IMR-90 (cell line): ENCODE measurements around the gene AGAP1. TPM values are rescaled to one million over a fixed set of nuclear protein-coding genes. Genes with fewer than 3 reads are reported as not detected.

Experiments used
- ATAC-seq: fragments of 200-7000 bp; cut with Tn5 transposase; 2 replicates; pipeline ENCODE4 v1.9.1; 2020; ENCODE audit warnings: low read depth, mild to moderate bottlenecking, moderate library complexity
- BruUV-seq: library from RNA; stranded (reverse); fragments of 400-500 nt; replicated peaks from 2 replicates; lab custom pipeline; 2021; lab: Mats Ljungman, UMichigan
- CTCF ChIA-PET: fragments of 300-600 bp; formaldehyde crosslinking; extraction: SDS; loops from one replicate; lab custom pipeline; 2021; ENCODE audit warnings: antibody characterized with exemption; lab: Yijun Ruan, JAX
- POLR2A ChIA-PET: fragments of 300-600 bp; sonication (Branson Sonifier 250); formaldehyde crosslinking; loops from one replicate; lab custom pipeline; 2022; ENCODE audit warnings: antibody characterized with exemption; ENCODE audit not compliant: unreplicated experiment; lab: Charles Lee
- DNase-seq: peaks from one replicate; pipeline ENCODE4 v3.0.0; 2013
- H2AFZ ChIP-seq: replicated peaks from 2 replicates; pipeline ENCODE3; 2013; ENCODE audit warnings: low read length, mild to moderate bottlenecking; ENCODE audit not compliant: poor library complexity
- H2AK5ac ChIP-seq: 2 replicates; pipeline ENCODE4 v1.6.1; 2013; ENCODE audit warnings: low read depth, low read length, inconsistent platforms
- H2AK9ac ChIP-seq: replicated peaks from 2 replicates; pipeline ENCODE3; 2013; ENCODE audit warnings: mild to moderate bottlenecking, low read depth, low read length, moderate library complexity; ENCODE audit not compliant: poor library complexity
- H2BK120ac ChIP-seq: 2 replicates; pipeline ENCODE4 v1.6.1; 2013; ENCODE audit warnings: low read depth, low read length, inconsistent platforms
- H2BK15ac ChIP-seq: 3 replicates; pipeline ENCODE4 v1.6.1; 2013; ENCODE audit warnings: low read depth, low read length, inconsistent platforms
- H2BK20ac ChIP-seq: 2 replicates; pipeline ENCODE4 v1.6.1; 2013; ENCODE audit warnings: low read depth, mild to moderate bottlenecking, inconsistent platforms, low read length, moderate library complexity
- H2BK5ac ChIP-seq: 2 replicates; pipeline ENCODE4 v1.6.1; 2013; ENCODE audit warnings: mild to moderate bottlenecking, low read depth, low read length, inconsistent platforms; ENCODE audit not compliant: poor library complexity, severe bottlenecking
- H3K14ac ChIP-seq: replicated peaks from 2 replicates; pipeline ENCODE4 v1.6.1; 2013; ENCODE audit warnings: low read depth, low read length, inconsistent platforms
- H3K18ac ChIP-seq: 2 replicates; pipeline ENCODE4 v1.6.1; 2013; ENCODE audit warnings: low read depth, low read length, control low read depth
- H3K23ac ChIP-seq: 2 replicates; pipeline ENCODE4 v1.6.1; 2013; ENCODE audit warnings: low read depth, low read length, inconsistent platforms
- H3K27ac ChIP-seq: 2 replicates; pipeline ENCODE4 v1.5.1; 2013; ENCODE audit warnings: mild to moderate bottlenecking, control low read depth, low read length; ENCODE audit not compliant: insufficient read depth
- H3K27me3 ChIP-seq: 2 replicates; pipeline ENCODE4 v1.6.1; 2013; ENCODE audit warnings: low read length; ENCODE audit not compliant: control insufficient read depth, insufficient read depth
- H3K36me3 ChIP-seq: 2 replicates; pipeline ENCODE4 v1.6.1; 2013; ENCODE audit warnings: low read length, mixed read lengths; ENCODE audit not compliant: control insufficient read depth, insufficient read depth
- H3K4ac ChIP-seq: 2 replicates; pipeline ENCODE4 v1.6.1; 2013; ENCODE audit warnings: low read depth, low read length, inconsistent platforms
- H3K4me1 ChIP-seq: 2 replicates; pipeline ENCODE4 v1.6.1; 2013; ENCODE audit warnings: low read length, mixed read lengths; ENCODE audit not compliant: control insufficient read depth, insufficient read depth
- H3K4me2 ChIP-seq: 2 replicates; pipeline ENCODE4 v1.6.1; 2013; ENCODE audit warnings: low read depth, mild to moderate bottlenecking, control low read depth, low read length, moderate library complexity
- H3K4me3 ChIP-seq: 2 replicates; pipeline ENCODE4 v1.5.1; 2013; ENCODE audit warnings: low read depth, mild to moderate bottlenecking, control low read depth, low read length, moderate library complexity; ENCODE audit not compliant: insufficient read depth
- H3K56ac ChIP-seq: 2 replicates; pipeline ENCODE4 v1.6.1; 2013; ENCODE audit warnings: low read length, inconsistent platforms; ENCODE audit not compliant: insufficient read depth; ENCODE audit errors: extremely low read depth
- H3K79me1 ChIP-seq, 2 experiments: 2 replicates each; pipeline ENCODE4 v1.6.1; 2013; ENCODE audit warnings: low read length in 2 of 2, inconsistent platforms in 1 of 2, low read depth in 1 of 2
- H3K9ac ChIP-seq: 2 replicates; pipeline ENCODE4 v1.6.1; 2013; ENCODE audit warnings: low read depth, low read length, control low read depth
- H3K9me1 ChIP-seq: 2 replicates; pipeline ENCODE4 v1.6.1; 2013; ENCODE audit warnings: low read length, inconsistent platforms; ENCODE audit not compliant: insufficient read depth
- H3K9me3 ChIP-seq: 2 replicates; pipeline ENCODE4 v1.6.1; 2013; ENCODE audit warnings: low read length; ENCODE audit not compliant: control insufficient read depth, insufficient read depth
- H4K20me1 ChIP-seq: 2 replicates; pipeline ENCODE4 v1.6.1; 2013; ENCODE audit warnings: low read length, inconsistent platforms; ENCODE audit not compliant: insufficient read depth
- H4K5ac ChIP-seq: 2 replicates; pipeline ENCODE4 v1.6.1; 2013; ENCODE audit warnings: mild to moderate bottlenecking, low read depth, low read length, control low read depth
- H4K8ac ChIP-seq, 2 experiments: 2 replicates each; pipeline ENCODE4 v1.6.1; 2013; ENCODE audit warnings: low read depth in 2 of 2, low read length in 2 of 2, control low read depth in 1 of 2, inconsistent platforms in 1 of 2
- H4K91ac ChIP-seq: 2 replicates; pipeline ENCODE4 v1.6.1; 2013; ENCODE audit warnings: low read depth, low read length, inconsistent platforms; ENCODE audit not compliant: insufficient read depth
- BHLHE40 ChIP-seq: fragments of 150-350 bp; IDR thresholded peaks from 2 replicates; pipeline ENCODE4 v1.6.1; 2016; ENCODE audit warnings: mild to moderate bottlenecking, low read depth, low read length
- ELK1 ChIP-seq: fragments of 150-350 bp; IDR thresholded peaks from 2 replicates; pipeline ENCODE4 v1.6.1; 2016; ENCODE audit warnings: low read depth, mild to moderate bottlenecking, low read length, moderate library complexity, borderline replicate concordance
- FOS ChIP-seq: fragments of 150-350 bp; IDR thresholded peaks from 2 replicates; pipeline ENCODE4 v1.6.1; 2016; ENCODE audit warnings: low read depth, low read length
- MAZ ChIP-seq: IDR thresholded peaks from 2 replicates; pipeline ENCODE4 v1.6.1; 2012; ENCODE audit warnings: low read depth, mild to moderate bottlenecking, low read length, improper control_type of control experiment, moderate library complexity, borderline replicate concordance
- MXI1 ChIP-seq: IDR thresholded peaks from 2 replicates; pipeline ENCODE4 v1.6.1; 2012; ENCODE audit warnings: low read depth, mild to moderate bottlenecking, low read length, moderate library complexity, borderline replicate concordance
- RAD21 ChIP-seq: IDR thresholded peaks from 2 replicates; pipeline ENCODE4 v1.6.1; 2012; ENCODE audit warnings: low read length, improper control_type of control experiment
- RCOR1 ChIP-seq: IDR thresholded peaks from 2 replicates; pipeline ENCODE4 v1.6.1; 2012; ENCODE audit warnings: mild to moderate bottlenecking, low read length, improper control_type of control experiment; ENCODE audit not compliant: insufficient replicate concordance
- SMC3 ChIP-seq: fragments of 150-350 bp; IDR thresholded peaks from 2 replicates; pipeline ENCODE4 v1.6.1; 2016; ENCODE audit warnings: low read depth, mild to moderate bottlenecking, antibody characterized with exemption, low read length, moderate library complexity
- USF2 ChIP-seq: fragments of 150-350 bp; IDR thresholded peaks from 2 replicates; pipeline ENCODE4 v1.6.1; 2017; ENCODE audit warnings: mild to moderate bottlenecking, antibody characterized with exemption, low read length, low read depth
- WGBS, 2 experiments: methylation state at CpG; one replicate each; pipeline versions ENCODE4 v1.1.5 to v1.1.7; 2013; ENCODE audit warnings: missing lambda C conversion rate in 2 of 2; ENCODE audit not compliant: insufficient read length in 1 of 2; ENCODE audit errors: extremely low coverage in 2 of 2; 5-methylcytosine and 5-hydroxymethylcytosine counted together
- dilution Hi-C: fragments of 300-500 bp; cut with HindIII; formaldehyde crosslinking; loops from one replicate; pipeline ENCODE4 v1.14.3; 2018; ENCODE audit warnings: low sequenced_read_pairs; ENCODE audit not compliant: unreplicated experiment
- in situ Hi-C: fragments of 300-500 bp; cut with MboI; formaldehyde crosslinking; loops from 3 replicates; pipeline ENCODE4 v1.14.3; 2019; ENCODE audit warnings: low sequenced_read_pairs, inconsistent platforms, mixed read lengths
- intact Hi-C: fragments of 100-400 bp; cut with micrococcal nuclease; formaldehyde crosslinking; loops from 2 replicates; pipeline ENCODE4 v1.10.0; 2022
- polyA plus RNA-seq, 3 experiments: library from polyadenylated mRNA; depleted of rRNA; stranded (reverse); fragments of >200 nt; gene quantifications; 2 replicates each; pipeline ENCODE4 v1.2.3, GENCODE V29; 2012; ENCODE audit warnings: low replicate concordance in 1 of 3
- total RNA-seq: library from RNA; depleted of rRNA; stranded (reverse); fragments of >200 nt; gene quantifications from 2 replicates; pipeline ENCODE4 v1.2.3, GENCODE V29; 2012

AGAP1 gene
- total and polyA plus RNA-seq, 2 of the 4 experiments (the other 2 are of a cell fraction) = 15.1 to 16.4 TPM

- no peak for TF ChIP-seq RCOR1
Observed at GRCh38 chr2:235533616-235534385, 40.0 kb downstream of the AGAP1 start (continued).

GRCh38 chr2:235534678-235535422 lies 41.0 kb downstream of the AGAP1 start:
- Histone ChIP-seq H2BK15ac (no peak overlapping the region), H4K20me1 (peaks cover 79% of the 10 kb centered on the region), H4K5ac (no peak overlapping the region), H2BK5ac (no peak overlapping the region), H3K4ac (no peak overlapping the region), H2AFZ (no peak overlapping the region), H3K4me2 (no peak overlapping the region), H3K9me1 (peaks cover 4% of the 10 kb centered on the region), H3K9me3 (peaks cover 2% of the 10 kb centered on the region; the same call in 1 of the 2 replicates), H2BK20ac (no peak overlapping the region), H4K8ac (no peak overlapping the region), H2AK9ac (no peak overlapping the region), H2AK5ac (no peak overlapping the region), H3K18ac (no peak overlapping the region), H3K9ac (no peak overlapping the region), H3K27me3 (no peaks in the 10 kb centered on the region), H3K14ac (no peak overlapping the region), H3K56ac (no peak overlapping the region), H3K79me1 (peaks cover 24 to 65% of the 10 kb centered on the region in 2 experiments), H4K91ac (no peak overlapping the region), H3K4me3 (no peak overlapping the region), H3K27ac (no peak overlapping the region), H3K23ac (no peak overlapping the region), H3K36me3 (no peaks in the 10 kb centered on the region), H3K4me1 (no peaks in the 10 kb centered on the region), H2BK120ac (no peak overlapping the region)
- ChIA-PET CTCF (no interaction called here), POLR2A (no interaction called here)
- no peak for TF ChIP-seq USF2
- TF ChIP-seq MAZ = no peak
- TF ChIP-seq SMC3 = no peak
- TF ChIP-seq BHLHE40 = no peak
- no peak for TF ChIP-seq ELK1
- no peak for TF ChIP-seq FOS
- no peak for TF ChIP-seq MXI1
- TF ChIP-seq RAD21 = no peak
- WGBS, 2 experiments = 96% methylated on average over 12 of the region's 32 CpGs; no CpG with 5 or more reads in 1 of the 2 experiments
- intact Hi-C loops (no loop called here), in situ Hi-C loops (no loop called here), dilution Hi-C loops (no loop called here)
- no TSS peak for BruUV-seq
- no peak for DNase-seq
- ATAC-seq = no peak
